Measurements from ENCODE around the gene IP6K2. TPM values are rescaled to one million over a fixed set of nuclear protein-coding genes. Genes with fewer than 3 reads are reported as not detected.

Gene IP6K2
- total RNA-seq, 3 donors from 2014 or later, result 84.0 to 185 (median 126) TPM

GRCh38 chr3:48696601-48697000 is 20.4 kb downstream of the IP6K2 start:
- DNase-seq (ENCODE audit: low spot score in 2 of 2), result no peak
- no peaks in the 10 kb centered on the region for H3K27me3 ChIP-seq
- TF ChIP-seq POLR2AphosphoS5 (IDR thresholded peaks at IDR 0.05), result no peak
- TF ChIP-seq, protein P1, sequence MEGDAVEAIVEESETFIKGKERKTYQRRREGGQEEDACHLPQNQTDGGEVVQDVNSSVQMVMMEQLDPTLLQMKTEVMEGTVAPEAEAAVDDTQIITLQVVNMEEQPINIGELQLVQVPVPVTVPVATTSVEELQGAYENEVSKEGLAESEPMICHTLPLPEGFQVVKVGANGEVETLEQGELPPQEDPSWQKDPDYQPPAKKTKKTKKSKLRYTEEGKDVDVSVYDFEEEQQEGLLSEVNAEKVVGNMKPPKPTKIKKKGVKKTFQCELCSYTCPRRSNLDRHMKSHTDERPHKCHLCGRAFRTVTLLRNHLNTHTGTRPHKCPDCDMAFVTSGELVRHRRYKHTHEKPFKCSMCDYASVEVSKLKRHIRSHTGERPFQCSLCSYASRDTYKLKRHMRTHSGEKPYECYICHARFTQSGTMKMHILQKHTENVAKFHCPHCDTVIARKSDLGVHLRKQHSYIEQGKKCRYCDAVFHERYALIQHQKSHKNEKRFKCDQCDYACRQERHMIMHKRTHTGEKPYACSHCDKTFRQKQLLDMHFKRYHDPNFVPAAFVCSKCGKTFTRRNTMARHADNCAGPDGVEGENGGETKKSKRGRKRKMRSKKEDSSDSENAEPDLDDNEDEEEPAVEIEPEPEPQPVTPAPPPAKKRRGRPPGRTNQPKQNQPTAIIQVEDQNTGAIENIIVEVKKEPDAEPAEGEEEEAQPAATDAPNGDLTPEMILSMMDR (IDR thresholded peaks at IDR 0.05), result no peak
- TF ChIP-seq POLR2A (IDR thresholded peaks at IDR 0.05), result no peak
- no peaks in the 10 kb centered on the region for H3K9me3 ChIP-seq
- intact Hi-C loops (cut with DNase I; ENCODE audit: low total_unique reads), result no loop called here
- peak overlapping the region; percentile 50 to 82 for H3K27ac ChIP-seq
- H3K4me3 ChIP-seq, result no peak overlapping the region
- H3K36me3 ChIP-seq, result peaks cover 6% of the 10 kb centered on the region
- peaks cover 0 to 13% of the 10 kb centered on the region in 2 donors for H3K4me1 ChIP-seq

GRCh38 chr3:48696156-48696555 is 20.9 kb downstream of the IP6K2 start:
- intact Hi-C loops (cut with DNase I; ENCODE audit: low total_unique reads), result no loop called here
- peaks cover 6% of the 10 kb centered on the region for H3K36me3 ChIP-seq
- no peaks in the 10 kb centered on the region for H3K9me3 ChIP-seq
- H3K27me3 ChIP-seq, result no peaks in the 10 kb centered on the region
- H3K4me1 ChIP-seq, result peaks cover 0 to 13% of the 10 kb centered on the region in 2 donors
- DNase-seq (ENCODE audit: low spot score in 2 of 2), result no peak
- TF ChIP-seq, protein P1 (IDR thresholded peaks at IDR 0.05), result no peak
- TF ChIP-seq POLR2A (IDR thresholded peaks at IDR 0.05) (no peak), POLR2AphosphoS5 (IDR thresholded peaks at IDR 0.05) (no peak)
- H3K4me3 ChIP-seq, result no peak overlapping the region
- peak overlapping the region; percentile 50 to 82 for H3K27ac ChIP-seq

DNA sequence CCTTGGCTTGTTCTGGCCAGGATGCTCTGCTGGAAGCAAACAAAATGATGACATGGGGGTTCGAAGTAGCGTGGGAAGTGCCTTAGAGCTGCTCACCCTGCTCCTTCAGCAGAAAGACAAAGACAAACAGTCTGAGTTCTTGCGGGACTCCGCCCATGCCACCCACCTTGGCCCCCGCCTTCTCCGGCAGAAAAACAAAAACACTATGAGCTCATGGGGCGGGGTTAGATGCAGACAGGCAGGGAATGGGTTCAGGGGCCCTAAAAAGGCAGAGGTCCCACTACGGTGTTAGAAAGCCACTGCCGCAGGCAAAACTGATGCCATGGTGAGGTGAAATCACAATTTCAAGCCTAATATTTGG is 21.6 kb downstream of the IP6K2 start:
- Histone ChIP-seq H3K9me3 (no peaks in the 10 kb centered on the region), H3K4me1 (peaks cover 0 to 13% of the 10 kb centered on the region in 2 donors), H3K27me3 (no peaks in the 10 kb centered on the region), H3K4me3 (peak overlapping the region; percentile 55 to 67 (median 60)), H3K36me3 (peaks cover 6% of the 10 kb centered on the region), H3K27ac (peak overlapping the region; percentile 82 to 92)
- TF ChIP-seq POLR2AphosphoS5 (IDR thresholded peaks at IDR 0.05) (peak in 2 of 3 donors; percentile 9 to 19), POLR2A (IDR thresholded peaks at IDR 0.05) (no peak)
- TF ChIP-seq, protein P1 (IDR thresholded peaks at IDR 0.05), result no peak
- intact Hi-C loops (cut with DNase I; ENCODE audit: low total_unique reads), result no loop called here
- peak in 1 of 2 donors; percentile 77 for DNase-seq (ENCODE audit: low spot score in 2 of 2)

GRCh38 chr3:48694610-48695392 is 22.2 kb downstream of the IP6K2 start:
- Histone ChIP-seq H3K4me1 (peaks cover 0 to 13% of the 10 kb centered on the region in 2 donors), H3K36me3 (peaks cover 6% of the 10 kb centered on the region), H3K4me3 (peak overlapping the region; percentile 55 to 67 (median 60)), H3K27ac (peak overlapping the region; percentile 82 to 92), H3K9me3 (no peaks in the 10 kb centered on the region), H3K27me3 (no peaks in the 10 kb centered on the region)
- peak; percentile 65 to 76 for DNase-seq (ENCODE audit: low spot score in 2 of 2)
- intact Hi-C loops (cut with DNase I; ENCODE audit: low total_unique reads), result no loop called here
- TF ChIP-seq POLR2AphosphoS5 (IDR thresholded peaks at IDR 0.05), result peak; percentile 33 to 51 (median 35)
- no peak for TF ChIP-seq POLR2A (IDR thresholded peaks at IDR 0.05)

DNA sequence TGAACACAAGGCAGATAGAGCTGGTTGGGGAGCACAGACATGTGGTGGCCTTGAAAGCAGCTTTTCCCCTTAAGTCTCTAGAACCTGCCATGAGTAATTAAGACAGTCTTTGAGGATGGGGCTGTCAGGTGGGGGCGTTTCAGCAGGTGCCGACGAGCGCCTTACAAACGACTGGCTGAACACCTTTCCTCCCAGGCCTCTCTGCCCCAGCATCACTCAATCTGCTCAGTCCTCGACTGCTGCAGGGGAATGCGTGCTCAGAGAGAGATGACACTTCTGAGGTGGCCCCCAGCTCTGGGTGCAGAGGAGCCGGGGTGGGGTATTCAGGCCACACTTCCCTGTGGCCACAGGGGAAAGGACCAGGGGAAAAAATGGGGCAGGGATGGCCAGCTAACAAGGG is 23.2 kb downstream of the IP6K2 start:
- H3K27ac ChIP-seq, result peak overlapping the region; percentile 82 to 92
- peak overlapping the region; percentile 55 to 67 (median 60) for H3K4me3 ChIP-seq
- DNase-seq (ENCODE audit: low spot score in 2 of 2), result no peak
- H3K9me3 ChIP-seq, result no peaks in the 10 kb centered on the region
- H3K27me3 ChIP-seq, result no peaks in the 10 kb centered on the region
- intact Hi-C loops (cut with DNase I; ENCODE audit: low total_unique reads), result no loop called here
- TF ChIP-seq POLR2AphosphoS5 (IDR thresholded peaks at IDR 0.05) (no peak), POLR2A (IDR thresholded peaks at IDR 0.05) (no peak)
- TF ChIP-seq, protein P1 (IDR thresholded peaks at IDR 0.05), result no peak
- H3K4me1 ChIP-seq, result peaks cover 0 to 13% of the 10 kb centered on the region in 2 donors
- peaks cover 6% of the 10 kb centered on the region for H3K36me3 ChIP-seq
